GM10266 (cell line): ENCODE measurements around the gene RFX6.

Experiments
- DNase-seq: peaks from one replicate; pipeline ENCODE4 v3.0.0; 2012; ENCODE audit errors: extremely low spot score
- CTCF ChIP-seq: IDR thresholded peaks from 2 replicates; pipeline ENCODE4 v1.5.1; 2012; ENCODE audit warnings: mild to moderate bottlenecking, low read depth; ENCODE audit not compliant: control insufficient read depth, insufficient read depth; ENCODE audit errors: missing control alignments

Gene RFX6

GRCh38 chr6:116969211-116969863, 92.3 kb downstream of the RFX6 start:
- peak; percentile 77 for TF ChIP-seq CTCF
- DNase-seq, result peak; percentile 29

- DNase-seq, result peak; percentile 29
- TF ChIP-seq CTCF, result peak; percentile 67
These were observed 94.9 kb downstream of the RFX6 start for GRCh38 chr6:116971959-116972358.

GRCh38 chr6:116973976-116974375, 96.9 kb downstream of the RFX6 start:
- no peak for DNase-seq
- no peak for TF ChIP-seq CTCF

- no peak for DNase-seq
These were observed 97.7 kb downstream of the RFX6 start for GRCh38 chr6:116974526-116975316.

GRCh38 chr6:116975600-116975999, 98.6 kb downstream of the RFX6 start:
- DNase-seq, result no peak
- TF ChIP-seq CTCF, result no peak

More at GRCh38 chr6:116974526-116975316, 97.7 kb downstream of the RFX6 start:
- TF ChIP-seq CTCF, result no peak

GRCh38 chr6:116979560-116979959, 102.5 kb downstream of the RFX6 start:
- DNase-seq, result no peak
- TF ChIP-seq CTCF, result no peak
